Stomach smooth muscle (tissue), 2 donors: ENCODE results near the gene MT3.

ENCODE experiments used
- H3K27ac ChIP-seq: one replicate; pipeline ENCODE4 v1.7.0; 2013; ENCODE audit warnings: mild to moderate bottlenecking, low read length, inconsistent platforms
- H3K27me3 ChIP-seq, 2 donors: one replicate each; pipeline ENCODE4 v1.7.0; 2013; ENCODE audit warnings: low read length in 2 of 2; ENCODE audit not compliant: insufficient read depth in 2 of 2, control insufficient read depth in 1 of 2
- H3K36me3 ChIP-seq, 2 donors: one replicate each; pipeline ENCODE4 v1.7.0; 2013; ENCODE audit warnings: low read length in 2 of 2; ENCODE audit not compliant: control insufficient read depth in 2 of 2, insufficient read depth in 2 of 2
- H3K4me1 ChIP-seq: one replicate; pipeline ENCODE4 v1.7.0; 2013; ENCODE audit warnings: low read length; ENCODE audit not compliant: control insufficient read depth, insufficient read depth
- H3K4me3 ChIP-seq, 2 donors: one replicate each; pipeline ENCODE4 v1.7.0; 2013; ENCODE audit warnings: low read length in 2 of 2
- H3K9ac ChIP-seq, 2 donors: one replicate each; pipeline ENCODE4 v1.7.0; 2013; ENCODE audit warnings: low read length in 2 of 2, mild to moderate bottlenecking in 1 of 2
- H3K9me3 ChIP-seq, 2 donors: one replicate each; pipeline ENCODE4 v1.7.0; 2013; ENCODE audit warnings: low read length in 2 of 2; ENCODE audit not compliant: control insufficient read depth in 2 of 2
- donor health status: healthy.
- donor health status: Pancreatic carcinoma.

Gene MT3

GRCh38 chr16:56558024-56558747, 31.1 kb upstream of the MT3 start:
- no peaks in the 10 kb centered on the region for H3K4me1 ChIP-seq
- H3K36me3 ChIP-seq = no peaks in the 10 kb centered on the region
- no peaks in the 10 kb centered on the region for H3K9me3 ChIP-seq
- no peak overlapping the region for H3K4me3 ChIP-seq
- peaks cover 2 to 11% of the 10 kb centered on the region in 2 donors for H3K27me3 ChIP-seq
- no peak overlapping the region for H3K27ac ChIP-seq
- no peak overlapping the region for H3K9ac ChIP-seq

GRCh38 chr16:56559109-56559508, 30.2 kb upstream of the MT3 start:
- no peak overlapping the region for H3K9ac ChIP-seq
- H3K9me3 ChIP-seq = no peaks in the 10 kb centered on the region
- H3K4me1 ChIP-seq = no peaks in the 10 kb centered on the region
- H3K27ac ChIP-seq = no peak overlapping the region
- H3K4me3 ChIP-seq = no peak overlapping the region
- peaks cover 2 to 11% of the 10 kb centered on the region in 2 donors for H3K27me3 ChIP-seq
- H3K36me3 ChIP-seq = no peaks in the 10 kb centered on the region

GRCh38 chr16:56560447-56560846, 28.9 kb upstream of the MT3 start:
- Histone ChIP-seq H3K36me3 (no peaks in the 10 kb centered on the region), H3K27me3 (peaks cover 2 to 6% of the 10 kb centered on the region in 2 donors), H3K9me3 (no peaks in the 10 kb centered on the region), H3K27ac (no peak overlapping the region), H3K4me3 (no peak overlapping the region), H3K4me1 (no peaks in the 10 kb centered on the region), H3K9ac (no peak overlapping the region)

DNA sequence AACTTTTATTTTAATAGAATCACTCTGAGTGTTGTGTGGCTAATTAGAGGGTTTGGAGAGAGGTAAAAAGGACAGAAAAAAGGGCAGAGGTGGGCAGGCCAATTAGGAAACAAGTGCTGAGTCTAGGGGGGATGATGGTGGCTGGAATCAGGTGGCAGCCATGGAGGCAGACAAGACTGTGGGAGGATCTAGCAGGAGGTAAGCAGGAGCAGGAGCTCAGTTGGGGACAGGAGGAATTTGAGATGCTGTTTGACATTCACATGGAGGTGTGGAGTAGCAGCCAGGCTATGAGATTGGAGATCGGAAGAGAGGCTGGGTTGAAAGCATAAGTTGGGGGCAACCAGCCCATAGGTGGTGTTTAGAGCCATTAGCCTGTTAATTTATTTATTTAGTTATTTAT, 28.2 kb upstream of the MT3 start:
- Histone ChIP-seq H3K4me1 (no peaks in the 10 kb centered on the region), H3K9ac (no peak overlapping the region), H3K27me3 (peaks cover 0 to 6% of the 10 kb centered on the region in 2 donors), H3K4me3 (no peak overlapping the region), H3K9me3 (no peaks in the 10 kb centered on the region), H3K27ac (no peak overlapping the region), H3K36me3 (no peaks in the 10 kb centered on the region)

- H3K9me3 ChIP-seq = no peaks in the 10 kb centered on the region
- H3K36me3 ChIP-seq = no peaks in the 10 kb centered on the region
- H3K4me3 ChIP-seq = no peak within 1 kb of the TSS
- peaks cover 0 to 6% of the 10 kb centered on the region in 2 donors for H3K27me3 ChIP-seq
- H3K9ac ChIP-seq = no peak within 1 kb of the TSS
- H3K4me1 ChIP-seq = no peaks in the 10 kb centered on the region
- H3K27ac ChIP-seq = no peak within 1 kb of the TSS
Observed at GRCh38 chr16:56564793-56565477, 24.4 kb upstream of the MT3 start, which contains the start of gene MT4. TSS of gene MT4 (plus strand) at chr16:56565073. CDS start at chr16:56565129, 56 bp downstream.

- H3K9me3 ChIP-seq = no peaks in the 10 kb centered on the region
- no peaks in the 10 kb centered on the region for H3K36me3 ChIP-seq
- H3K27me3 ChIP-seq = peaks cover 0 to 4% of the 10 kb centered on the region in 2 donors
- H3K9ac ChIP-seq = no peak overlapping the region
- no peak overlapping the region for H3K27ac ChIP-seq
- no peaks in the 10 kb centered on the region for H3K4me1 ChIP-seq
- H3K4me3 ChIP-seq = no peak overlapping the region
Observed at GRCh38 chr16:56569971-56570370, 19.4 kb upstream of the MT3 start.

DNA sequence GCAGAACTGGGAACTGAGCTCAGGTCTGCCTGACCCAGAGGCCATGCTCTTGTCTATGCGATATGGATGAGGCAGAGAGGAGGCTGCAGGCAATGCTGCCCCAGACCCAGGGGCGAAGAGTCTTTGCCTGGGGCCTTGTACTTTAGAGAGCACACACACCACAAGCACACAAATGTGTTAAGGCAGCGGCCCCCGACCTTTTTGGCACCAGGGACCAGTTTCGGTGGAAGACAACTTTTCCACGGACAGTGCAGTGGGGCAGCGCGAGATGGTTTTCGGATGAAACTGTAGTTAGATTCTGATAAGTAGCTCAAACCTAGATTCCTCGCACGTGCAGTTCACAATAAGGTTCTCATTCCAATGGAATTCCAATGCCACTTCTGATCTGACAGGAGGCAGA, 17.8 kb upstream of the MT3 start:
- Histone ChIP-seq H3K27me3 (peaks cover 0 to 4% of the 10 kb centered on the region in 2 donors), H3K36me3 (no peaks in the 10 kb centered on the region), H3K4me1 (no peaks in the 10 kb centered on the region), H3K27ac (no peak overlapping the region), H3K9ac (no peak overlapping the region), H3K9me3 (no peaks in the 10 kb centered on the region), H3K4me3 (no peak overlapping the region)

DNA sequence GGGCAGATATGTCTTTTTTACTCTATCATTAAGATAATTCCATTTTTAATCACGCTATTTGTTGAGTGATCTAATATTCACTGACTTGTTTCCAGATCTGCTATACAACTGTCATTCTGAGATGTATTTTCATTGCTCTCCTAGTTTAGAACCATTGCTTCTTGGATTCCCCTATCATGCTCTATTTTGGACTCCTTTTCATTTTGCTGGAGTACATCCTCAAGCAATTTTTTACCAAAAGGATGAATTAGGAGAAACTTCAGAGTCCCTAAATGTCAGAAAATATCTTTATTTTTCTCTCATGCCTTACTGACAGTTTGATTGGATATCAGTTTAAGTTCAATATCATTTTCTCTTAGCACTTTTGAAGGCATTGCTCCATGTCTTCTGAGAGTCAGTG, 14.7 kb upstream of the MT3 start:
- H3K4me3 ChIP-seq = no peak overlapping the region
- H3K9me3 ChIP-seq = no peaks in the 10 kb centered on the region
- no peaks in the 10 kb centered on the region for H3K27me3 ChIP-seq
- no peak overlapping the region for H3K27ac ChIP-seq
- H3K36me3 ChIP-seq = no peaks in the 10 kb centered on the region
- peaks cover 5% of the 10 kb centered on the region for H3K4me1 ChIP-seq
- H3K9ac ChIP-seq = no peak overlapping the region

DNA sequence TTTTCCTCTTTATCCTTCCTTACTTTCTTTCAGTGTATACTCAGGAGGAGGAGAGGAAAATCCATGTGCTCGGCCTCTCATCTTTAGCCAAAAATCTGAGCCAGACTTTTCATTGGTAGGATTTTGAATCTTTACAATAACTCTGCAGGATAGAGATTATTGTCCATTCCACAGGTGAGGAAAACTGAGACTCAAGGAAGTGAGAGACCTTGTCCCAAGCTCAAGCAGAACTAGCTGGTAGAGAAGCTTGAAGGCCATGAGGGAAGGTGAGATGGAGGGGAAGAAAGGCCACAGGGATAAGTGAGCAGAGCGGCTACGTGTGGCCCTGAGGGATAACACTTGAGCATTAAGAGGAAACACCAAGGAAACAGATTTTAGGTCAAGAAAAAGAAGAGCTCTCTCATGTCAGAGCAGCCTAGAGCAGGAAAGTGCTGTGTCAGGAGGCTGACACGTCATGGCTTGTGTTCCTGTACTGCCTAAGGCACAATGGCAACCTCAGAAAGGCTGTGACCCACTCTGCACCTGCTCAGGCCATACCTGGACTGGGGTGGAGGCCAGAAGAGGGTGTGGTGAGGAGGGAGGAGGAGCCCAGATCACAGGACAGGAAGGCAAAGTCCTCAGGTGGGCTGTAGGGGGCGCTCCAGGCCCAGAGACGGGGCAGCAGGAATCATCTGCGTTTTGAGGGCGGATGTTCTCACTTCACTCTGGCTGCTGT, 12.6 kb upstream of the MT3 start:
- Histone ChIP-seq H3K4me3 (no peak overlapping the region), H3K27me3 (no peaks in the 10 kb centered on the region), H3K27ac (no peak overlapping the region), H3K36me3 (no peaks in the 10 kb centered on the region), H3K9ac (no peak overlapping the region), H3K4me1 (peaks cover 5% of the 10 kb centered on the region), H3K9me3 (no peaks in the 10 kb centered on the region)

DNA sequence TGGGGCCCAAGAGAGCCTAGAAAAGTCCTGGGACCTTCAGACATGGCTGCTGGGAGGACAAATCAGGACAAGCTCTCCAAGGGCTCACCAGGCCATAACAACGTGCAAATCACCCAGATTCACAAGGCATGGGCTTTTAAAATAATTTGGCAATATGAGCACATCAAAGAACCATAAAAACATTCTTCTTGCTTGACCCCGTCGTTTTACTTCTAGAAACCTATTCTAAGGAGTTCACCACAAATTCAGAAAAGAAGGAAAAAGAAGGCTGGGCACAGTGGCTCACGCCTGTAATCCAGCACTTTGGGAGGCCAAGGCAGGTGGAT, 12.1 kb upstream of the MT3 start:
- H3K27me3 ChIP-seq = no peaks in the 10 kb centered on the region
- H3K9ac ChIP-seq = no peak overlapping the region
- no peak overlapping the region for H3K4me3 ChIP-seq
- H3K36me3 ChIP-seq = no peaks in the 10 kb centered on the region
- H3K4me1 ChIP-seq = peaks cover 5% of the 10 kb centered on the region
- H3K9me3 ChIP-seq = no peaks in the 10 kb centered on the region
- no peak overlapping the region for H3K27ac ChIP-seq
